ENCODE measurements around the gene NPC2.

NPC2 gene

GRCh38 chr14:74519316-74520074, 26.4 kb upstream of the NPC2 start:
- DNase-seq (ENCODE audit: low spot score): no peak

DNA sequence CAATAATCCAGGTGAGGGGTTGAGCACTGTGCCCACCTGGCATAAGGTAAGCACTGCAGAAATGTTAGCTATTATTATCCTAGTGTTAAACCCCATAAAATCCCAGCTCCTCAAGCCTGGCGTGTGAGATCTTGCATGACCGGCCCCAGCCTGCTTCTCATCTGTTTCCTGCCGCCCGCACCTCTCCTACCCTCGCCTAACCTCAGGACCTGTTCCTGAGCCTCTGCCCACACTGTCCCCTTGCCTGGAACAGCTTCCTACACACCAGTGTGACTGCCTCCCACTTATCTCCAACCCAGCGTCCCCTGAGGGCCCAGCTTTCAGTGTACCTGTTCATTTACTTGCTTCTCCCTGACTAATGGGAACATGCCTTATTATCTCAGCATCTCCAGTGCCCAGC, 25.1 kb upstream of the NPC2 start:
- no peak for DNase-seq (ENCODE audit: low spot score)

DNA sequence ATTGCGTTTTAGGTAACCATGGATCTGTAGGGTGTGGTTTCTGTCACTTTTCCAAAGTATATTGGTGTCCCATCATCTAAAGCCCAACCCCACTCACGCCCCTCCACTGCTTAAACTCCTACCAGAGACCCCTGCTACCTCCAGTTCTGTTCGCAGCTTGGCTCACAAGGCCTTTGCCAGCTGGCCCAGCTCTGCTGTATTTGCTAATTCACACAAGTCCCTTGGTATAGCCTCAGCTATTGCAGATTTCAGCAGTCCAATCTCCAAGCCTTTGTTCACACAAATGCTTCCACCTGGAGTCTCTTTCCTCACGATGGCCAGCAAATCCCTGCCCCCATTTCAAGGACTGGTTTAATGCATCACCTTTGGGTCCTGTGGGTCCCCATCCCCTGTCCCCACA, 24.6 kb upstream of the NPC2 start:
- DNase-seq (ENCODE audit: low spot score): no peak

DNA sequence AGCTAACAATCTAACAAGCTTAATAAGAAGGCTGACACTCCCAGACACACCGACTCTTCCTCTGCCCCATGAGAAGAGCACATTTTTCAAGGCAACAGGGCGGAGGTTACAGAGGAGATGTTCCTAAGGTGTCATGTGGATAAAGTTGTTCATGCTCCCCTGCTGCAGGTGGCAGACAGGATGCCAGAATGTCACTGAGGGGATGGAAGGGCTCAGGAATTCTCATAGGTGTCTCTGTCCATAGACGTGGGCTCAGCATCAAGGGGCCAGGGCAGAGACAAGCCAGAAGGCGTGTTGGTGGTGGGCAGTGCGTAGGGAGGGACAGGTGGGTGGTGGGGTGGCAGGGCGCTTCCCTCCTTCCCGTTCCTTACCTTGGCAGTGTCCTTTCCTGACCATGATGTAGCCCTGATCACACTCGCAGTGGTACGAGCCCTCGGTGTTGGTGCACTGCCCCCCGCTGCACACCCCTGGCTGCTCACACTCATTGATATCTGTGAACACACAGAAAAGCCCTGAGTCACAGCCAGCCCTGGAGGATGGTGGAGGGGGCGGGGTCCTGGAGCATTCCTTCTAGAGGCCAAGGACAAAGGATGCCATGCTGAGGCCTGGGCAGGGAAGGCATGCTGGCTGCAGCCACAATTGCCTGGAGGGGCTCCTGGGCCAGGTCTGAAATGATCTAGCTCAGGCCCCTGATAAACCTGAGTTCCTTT, 23.5 kb upstream of the NPC2 start:
- DNase-seq (ENCODE audit: low spot score): no peak

DNA sequence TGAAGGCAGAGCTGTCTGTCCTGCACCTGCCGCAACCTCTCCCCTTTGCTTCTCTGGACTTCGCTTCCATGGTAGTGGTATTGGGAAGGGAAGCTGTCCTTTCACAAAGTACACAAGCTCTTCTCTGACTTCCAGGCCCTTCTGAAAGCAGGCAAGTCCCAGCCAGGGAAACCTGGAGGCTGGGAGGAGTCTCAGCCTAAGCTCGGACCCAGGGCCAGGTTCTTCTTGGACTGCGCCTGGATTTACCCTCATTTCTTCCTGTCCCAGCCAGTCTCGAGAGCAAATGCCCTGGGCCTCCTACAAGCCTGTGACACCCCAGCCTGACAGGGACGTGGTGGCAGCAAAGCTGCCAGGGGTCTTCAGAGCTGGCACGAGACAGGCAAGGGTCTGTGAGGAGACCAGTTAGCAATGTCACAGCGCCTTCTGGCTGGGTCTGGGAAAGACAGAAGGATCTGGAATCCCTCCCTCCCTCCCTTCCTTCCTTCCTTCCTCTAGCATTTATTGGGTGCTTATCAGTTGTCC, 22.8 kb upstream of the NPC2 start:
- no peak for DNase-seq (ENCODE audit: low spot score)

DNA sequence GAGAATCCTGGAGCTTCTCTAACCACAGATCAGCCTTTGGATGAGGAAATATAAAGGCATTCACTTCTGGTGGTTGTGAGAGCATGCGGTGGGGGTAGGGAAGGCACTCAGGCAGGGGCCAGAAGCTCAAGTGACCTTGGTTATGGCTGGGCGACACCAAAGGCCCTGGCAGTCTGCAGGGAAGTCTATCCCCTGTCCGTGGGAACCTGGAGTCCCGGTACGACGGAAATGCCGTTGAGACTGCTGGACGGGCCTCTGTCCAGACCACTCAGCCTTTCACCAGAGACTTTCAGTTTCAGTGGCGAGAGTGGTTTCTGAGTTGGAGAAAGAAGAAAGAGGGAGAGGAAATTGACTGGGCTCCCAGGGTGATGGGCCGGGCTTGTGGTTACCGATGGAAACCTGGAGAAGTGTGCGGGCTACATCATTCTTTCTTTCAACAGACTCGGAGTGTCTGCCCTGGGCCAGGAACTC, 21.4 kb upstream of the NPC2 start:
- no peak for DNase-seq (ENCODE audit: low spot score)

GRCh38 chr14:74511966-74512830, 19.1 kb upstream of the NPC2 start:
- DNase-seq (ENCODE audit: low spot score): no peak

DNA sequence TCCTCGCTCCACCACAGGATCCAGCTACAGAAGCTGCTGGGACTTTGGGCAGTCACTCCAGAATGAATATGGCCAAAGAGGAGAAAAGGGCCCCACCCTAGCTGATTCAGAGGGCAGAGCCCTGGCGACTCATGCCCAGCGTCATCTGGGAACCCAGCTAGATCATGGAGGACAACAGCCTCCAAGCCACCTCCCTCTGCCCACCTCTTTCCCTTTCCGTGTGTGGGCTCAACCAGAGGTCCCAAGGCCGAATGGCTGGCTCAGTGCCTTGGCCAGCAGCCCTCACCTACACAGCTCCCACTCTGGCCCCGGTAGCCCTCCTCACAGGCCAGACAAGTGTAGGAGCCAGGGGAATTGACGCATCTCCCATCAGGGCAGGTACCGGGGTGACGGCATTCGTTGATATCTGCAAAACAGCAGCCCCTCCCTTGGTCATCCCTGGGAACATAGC, 17.9 kb upstream of the NPC2 start:
- no peak for DNase-seq (ENCODE audit: low spot score)

DNA sequence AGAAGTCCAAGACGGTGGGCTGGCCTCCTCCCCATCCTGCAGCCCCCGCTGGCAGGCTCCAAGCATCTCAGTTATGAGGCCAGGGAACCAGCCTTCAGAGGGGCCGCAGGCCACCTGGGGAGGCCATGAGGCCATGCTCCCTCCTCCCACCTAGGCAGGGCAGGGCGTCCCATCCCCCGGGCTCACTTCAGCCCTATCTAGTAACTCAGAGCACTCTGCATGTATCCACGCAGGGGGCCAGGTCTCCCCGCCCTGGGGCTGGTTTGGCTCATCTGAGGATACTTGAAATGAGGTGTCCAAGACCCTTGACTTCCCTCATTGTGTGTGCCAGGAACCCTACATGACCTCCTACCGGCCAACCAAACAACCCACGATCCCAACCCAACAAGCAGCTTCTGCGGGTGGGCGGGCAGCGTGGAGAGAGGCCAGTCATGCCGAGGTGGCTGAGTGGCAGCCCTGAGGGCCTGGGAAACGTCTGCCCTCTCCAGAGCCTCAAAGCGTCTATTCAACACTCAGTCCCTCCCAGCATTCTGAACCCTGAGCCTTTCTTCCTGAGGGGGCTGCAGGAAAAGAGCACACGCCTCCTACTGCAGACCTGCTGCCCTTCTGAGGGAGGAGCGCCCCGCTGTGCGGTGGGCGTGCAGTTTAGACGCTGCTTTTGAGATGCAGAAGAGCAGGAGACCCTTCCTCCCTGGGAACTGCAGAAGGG, 17.3 kb upstream of the NPC2 start:
- DNase-seq (ENCODE audit: low spot score): no peak

GRCh38 chr14:74509587-74510222, 16.6 kb upstream of the NPC2 start:
- DNase-seq (ENCODE audit: low spot score): no peak

GRCh38 chr14:74508844-74509428, 15.8 kb upstream of the NPC2 start:
- no peak for DNase-seq (ENCODE audit: low spot score)

DNA sequence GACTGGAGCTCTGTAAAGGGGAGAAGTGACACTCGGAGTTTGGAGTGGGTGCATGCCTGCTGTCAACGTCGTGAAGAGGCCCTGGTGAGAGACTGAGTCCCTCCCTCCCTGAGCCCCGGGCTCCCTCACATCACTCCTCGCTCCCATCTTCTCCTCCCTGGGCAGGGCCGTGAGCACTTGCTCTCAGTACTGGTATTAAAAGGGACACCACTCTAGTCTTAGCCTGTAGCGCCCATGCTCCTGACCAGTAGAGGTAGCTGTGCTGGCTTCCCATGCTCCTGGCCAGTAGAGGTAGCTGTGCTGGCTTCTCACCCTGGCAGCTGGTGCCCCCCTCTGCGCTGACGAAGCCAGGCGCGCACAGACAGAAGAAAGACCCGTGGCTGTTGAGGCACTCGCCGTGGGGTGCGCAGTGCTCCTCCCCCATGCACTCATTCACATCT, 15.2 kb upstream of the NPC2 start:
- no peak for DNase-seq (ENCODE audit: low spot score)

DNA sequence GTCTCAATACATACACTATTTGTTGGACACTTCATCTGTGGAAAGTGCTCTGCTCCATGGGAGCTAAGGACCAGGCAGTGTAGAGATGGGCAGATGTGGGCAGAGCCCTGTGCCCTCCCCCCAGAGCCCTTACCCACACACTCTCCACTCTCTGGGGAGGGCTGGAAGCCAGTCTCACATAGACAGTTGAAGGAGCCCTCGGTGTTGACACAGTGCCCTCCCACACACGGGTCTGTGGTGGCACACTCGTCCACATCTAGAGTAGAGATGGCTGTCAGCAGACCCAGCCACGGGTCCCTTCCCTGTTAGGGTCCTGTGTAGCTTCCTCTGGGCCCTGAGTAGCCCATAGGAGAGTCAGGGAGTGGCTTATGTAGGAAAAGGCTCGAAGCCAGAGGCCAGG, 14.7 kb upstream of the NPC2 start:
- DNase-seq (ENCODE audit: low spot score): no peak

DNA sequence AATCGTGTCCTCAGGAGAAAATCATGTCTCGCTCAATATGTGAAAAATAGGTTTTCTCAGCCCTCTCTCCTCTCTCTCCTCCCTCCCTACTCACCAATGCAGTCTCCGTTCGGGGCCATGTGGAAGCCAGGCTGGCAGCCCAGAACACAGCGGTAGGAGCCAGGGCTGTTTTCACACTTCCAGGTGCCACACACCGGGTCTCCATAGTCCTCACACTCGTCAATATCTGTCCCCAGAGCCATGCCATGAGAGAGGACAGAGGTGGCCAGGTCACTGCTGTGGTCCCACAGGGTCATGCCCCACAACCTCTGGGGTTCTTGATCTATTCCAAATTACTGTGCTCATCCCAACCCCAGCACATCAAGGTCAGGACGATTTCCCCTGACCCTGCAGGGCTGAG, 14.0 kb upstream of the NPC2 start:
- DNase-seq (ENCODE audit: low spot score): no peak

GRCh38 chr14:74506411-74506851, 13.3 kb upstream of the NPC2 start:
- DNase-seq (ENCODE audit: low spot score): no peak

- DNase-seq (ENCODE audit: low spot score): no peak
Observed at GRCh38 chr14:74505831-74506230, 12.7 kb upstream of the NPC2 start.

GRCh38 chr14:74504874-74505720, 12.0 kb upstream of the NPC2 start:
- no peak for DNase-seq (ENCODE audit: low spot score)

- DNase-seq (ENCODE audit: low spot score): no peak
Observed at GRCh38 chr14:74504412-74504811, 11.3 kb upstream of the NPC2 start.

- DNase-seq (ENCODE audit: low spot score): no peak
Observed at GRCh38 chr14:74503938-74504335, 10.8 kb upstream of the NPC2 start.

Data from hematopoietic multipotent progenitor cell treated with erythropoietin and hydrocortisone succinate and interleukin-3 and kit ligand, for 15 days (in vitro differentiated cells).